Left ventricle myocardium inferior (tissue), 1 donor: Measurements from ENCODE around the gene ST3GAL5. TPM values are rescaled to one million over a fixed set of nuclear protein-coding genes. Genes with fewer than 3 reads are reported as not detected.
A peak's percentile ranks its signal among the peaks of the same experiment; 100 is the strongest.
"Not testable (repeated sequence)": the region's sequence is repeated elsewhere in the genome, so short reads cannot be mapped to it uniquely, and the experiment has no call there.

ENCODE experiments used
- DNase-seq: peaks from one replicate; pipeline ENCODE4 v3.0.0-alpha.2; 2020
- H3K27ac ChIP-seq: fragments of 200-600 bp; replicated peaks from 2 replicates; pipeline ENCODE4 v1.8.0; 2021
- H3K27me3 ChIP-seq: fragments of 200-600 bp; 2 replicates; pipeline ENCODE4 v1.8.0; 2021; ENCODE audit warnings: low read depth
- H3K36me3 ChIP-seq: fragments of 200-600 bp; 2 replicates; pipeline ENCODE4 v1.8.0; 2021
- H3K4me1 ChIP-seq: fragments of 200-600 bp; 2 replicates; pipeline ENCODE4 v1.8.0; 2021
- H3K4me3 ChIP-seq: fragments of 200-600 bp; 2 replicates; pipeline ENCODE4 v1.8.0; 2021; ENCODE audit warnings: mild to moderate bottlenecking, moderate library complexity
- H3K9me3 ChIP-seq: fragments of 200-600 bp; replicated peaks from 2 replicates; pipeline ENCODE4 v1.8.0; 2021
- intact Hi-C: fragments of 100-400 bp; cut with micrococcal nuclease; formaldehyde crosslinking; loops from one replicate; pipeline ENCODE4 v1.11.0; 2022
- total RNA-seq: library from RNA; stranded (reverse); fragmentation: NEBNext Ultra II Directional; extraction: Animal tissue kit (Norgen Biotek cat#: 25700); gene quantifications from one replicate; pipeline ENCODE4 v1.2.1, GENCODE V29; 2021
- TF ChIP-seq, protein P1 (sequence below): fragments of 200-600 bp; IDR thresholded peaks from 2 replicates; pipeline ENCODE4 v1.8.0; 2021; ENCODE audit warnings: antibody characterized with exemption, mild to moderate bottlenecking, borderline replicate concordance
- donor health status: DM: no; HTN: yes; CAD: no; lungs with severe emphysema.

ST3GAL5 gene
- total RNA-seq, 1 donor from 2014 or later, result 4.2 TPM

DNA sequence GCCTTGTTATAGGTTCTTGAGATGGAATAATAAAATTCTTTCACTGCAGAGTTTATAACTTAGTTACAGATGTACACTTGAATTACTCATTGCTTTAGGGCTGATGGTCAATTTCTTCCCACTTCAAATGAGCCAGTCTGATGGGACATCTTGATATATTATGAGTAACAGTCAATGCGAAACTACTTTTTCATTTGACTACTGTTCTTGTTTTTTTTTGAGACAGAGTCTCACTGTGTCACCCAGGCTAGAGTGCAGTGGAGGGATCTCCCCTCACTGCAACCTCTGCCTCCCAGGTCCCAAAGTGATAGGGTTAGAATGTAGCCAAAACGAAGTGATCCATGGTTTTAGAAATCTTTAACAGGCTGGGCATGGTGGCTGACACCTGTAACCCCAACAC is 57.1 kb downstream of the ST3GAL5 start:
- Histone ChIP-seq H3K27me3 (no peaks in the 10 kb centered on the region), H3K36me3 (no peaks in the 10 kb centered on the region), H3K9me3 (no peaks in the 10 kb centered on the region), H3K4me3 (no peak overlapping the region), H3K4me1 (peaks cover 10% of the 10 kb centered on the region), H3K27ac (no peak overlapping the region)
- DNase-seq, result no peak
- intact Hi-C loops, result loop anchor here (10.0 kb wide), 1 partner anchor 53 kb away; the partner anchor contains the start of gene ST3GAL5
- TF ChIP-seq, protein P1, sequence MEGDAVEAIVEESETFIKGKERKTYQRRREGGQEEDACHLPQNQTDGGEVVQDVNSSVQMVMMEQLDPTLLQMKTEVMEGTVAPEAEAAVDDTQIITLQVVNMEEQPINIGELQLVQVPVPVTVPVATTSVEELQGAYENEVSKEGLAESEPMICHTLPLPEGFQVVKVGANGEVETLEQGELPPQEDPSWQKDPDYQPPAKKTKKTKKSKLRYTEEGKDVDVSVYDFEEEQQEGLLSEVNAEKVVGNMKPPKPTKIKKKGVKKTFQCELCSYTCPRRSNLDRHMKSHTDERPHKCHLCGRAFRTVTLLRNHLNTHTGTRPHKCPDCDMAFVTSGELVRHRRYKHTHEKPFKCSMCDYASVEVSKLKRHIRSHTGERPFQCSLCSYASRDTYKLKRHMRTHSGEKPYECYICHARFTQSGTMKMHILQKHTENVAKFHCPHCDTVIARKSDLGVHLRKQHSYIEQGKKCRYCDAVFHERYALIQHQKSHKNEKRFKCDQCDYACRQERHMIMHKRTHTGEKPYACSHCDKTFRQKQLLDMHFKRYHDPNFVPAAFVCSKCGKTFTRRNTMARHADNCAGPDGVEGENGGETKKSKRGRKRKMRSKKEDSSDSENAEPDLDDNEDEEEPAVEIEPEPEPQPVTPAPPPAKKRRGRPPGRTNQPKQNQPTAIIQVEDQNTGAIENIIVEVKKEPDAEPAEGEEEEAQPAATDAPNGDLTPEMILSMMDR, result no peak

DNA sequence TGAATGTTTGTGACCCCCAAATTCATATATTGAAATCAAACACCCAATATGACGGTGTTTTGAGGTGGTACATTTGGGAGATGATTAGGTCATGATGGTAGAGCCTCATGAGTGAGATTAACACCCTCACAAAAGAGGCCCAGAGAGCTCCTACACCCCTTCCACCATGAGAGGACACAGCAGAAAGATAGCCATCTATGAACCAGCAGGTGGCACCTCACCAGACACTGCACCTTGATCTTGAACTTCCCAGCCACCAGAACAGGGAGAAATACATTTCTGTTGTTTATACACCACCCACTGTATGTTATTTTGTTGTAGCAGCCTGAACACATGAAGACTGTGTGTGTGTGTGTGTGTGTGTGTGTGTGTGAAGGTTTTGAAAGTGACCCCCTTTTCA is 58.1 kb downstream of the ST3GAL5 start:
- H3K27ac ChIP-seq, result no peak overlapping the region
- TF ChIP-seq, protein P1, result no peak
- H3K4me1 ChIP-seq, result peaks cover 10% of the 10 kb centered on the region
- DNase-seq, result no peak
- H3K9me3 ChIP-seq, result no peaks in the 10 kb centered on the region
- no peaks in the 10 kb centered on the region for H3K27me3 ChIP-seq
- no peak overlapping the region for H3K4me3 ChIP-seq
- intact Hi-C loops, result loop anchor here (10.0 kb wide), 1 partner anchor 54 kb away; the partner anchor contains the start of gene ST3GAL5
- no peaks in the 10 kb centered on the region for H3K36me3 ChIP-seq

DNA sequence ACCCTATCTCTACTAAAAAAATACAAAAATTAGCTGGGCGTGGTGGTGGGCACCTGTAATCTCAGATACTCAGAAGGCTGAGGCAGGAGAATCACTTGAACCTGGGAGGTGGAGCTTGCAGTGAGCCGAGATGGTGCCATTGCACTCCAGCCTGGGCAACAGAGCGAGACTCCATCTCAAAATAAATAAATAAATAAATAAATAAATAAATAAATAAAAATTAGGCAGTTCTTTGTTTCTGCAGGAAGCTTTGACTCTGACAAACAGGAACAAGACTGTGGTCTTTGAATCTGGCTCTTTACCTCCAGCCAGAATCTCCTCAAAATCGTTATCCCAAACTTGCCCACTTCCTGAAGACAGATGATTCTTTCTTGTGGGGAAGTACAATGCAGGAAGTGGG is 59.4 kb downstream of the ST3GAL5 start:
- not testable (repeated sequence) for H3K36me3 ChIP-seq, H3K27me3 ChIP-seq, DNase-seq, H3K9me3 ChIP-seq, H3K4me3 ChIP-seq, H3K27ac ChIP-seq, H3K4me1 ChIP-seq
- intact Hi-C loops, result loop anchor here (5.0 kb wide), 1 partner anchor 248 kb away; no protein-coding TSS in a partner anchor

DNA sequence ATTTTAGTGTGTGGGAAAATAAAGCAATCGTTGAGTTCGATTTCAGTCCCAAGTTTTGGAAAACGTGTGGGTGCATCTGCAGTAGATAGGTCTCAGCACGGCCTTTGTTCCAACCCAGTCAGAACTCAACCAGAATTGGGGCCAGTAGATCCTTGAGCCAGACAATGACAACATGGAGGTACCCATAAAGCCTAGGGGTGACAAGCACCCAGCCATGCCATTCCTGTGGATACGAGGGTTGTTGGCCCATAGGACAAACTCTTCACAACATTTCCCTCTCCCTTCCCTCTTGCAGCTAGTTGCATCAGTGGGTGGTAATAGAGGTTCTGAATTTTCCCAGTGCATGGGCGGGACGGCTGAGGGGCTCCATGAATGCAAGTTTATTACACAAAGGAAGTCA is 60.1 kb downstream of the ST3GAL5 start:
- TF ChIP-seq, protein P1, result no peak
- H3K9me3 ChIP-seq, result no peaks in the 10 kb centered on the region
- no peak overlapping the region for H3K4me3 ChIP-seq
- H3K4me1 ChIP-seq, result peaks cover 10% of the 10 kb centered on the region
- DNase-seq, result no peak
- no peaks in the 10 kb centered on the region for H3K27me3 ChIP-seq
- intact Hi-C loops, result loop anchor here (5.0 kb wide), 1 partner anchor 249 kb away; no protein-coding TSS in a partner anchor
- H3K36me3 ChIP-seq, result no peaks in the 10 kb centered on the region
- H3K27ac ChIP-seq, result no peak overlapping the region

DNA sequence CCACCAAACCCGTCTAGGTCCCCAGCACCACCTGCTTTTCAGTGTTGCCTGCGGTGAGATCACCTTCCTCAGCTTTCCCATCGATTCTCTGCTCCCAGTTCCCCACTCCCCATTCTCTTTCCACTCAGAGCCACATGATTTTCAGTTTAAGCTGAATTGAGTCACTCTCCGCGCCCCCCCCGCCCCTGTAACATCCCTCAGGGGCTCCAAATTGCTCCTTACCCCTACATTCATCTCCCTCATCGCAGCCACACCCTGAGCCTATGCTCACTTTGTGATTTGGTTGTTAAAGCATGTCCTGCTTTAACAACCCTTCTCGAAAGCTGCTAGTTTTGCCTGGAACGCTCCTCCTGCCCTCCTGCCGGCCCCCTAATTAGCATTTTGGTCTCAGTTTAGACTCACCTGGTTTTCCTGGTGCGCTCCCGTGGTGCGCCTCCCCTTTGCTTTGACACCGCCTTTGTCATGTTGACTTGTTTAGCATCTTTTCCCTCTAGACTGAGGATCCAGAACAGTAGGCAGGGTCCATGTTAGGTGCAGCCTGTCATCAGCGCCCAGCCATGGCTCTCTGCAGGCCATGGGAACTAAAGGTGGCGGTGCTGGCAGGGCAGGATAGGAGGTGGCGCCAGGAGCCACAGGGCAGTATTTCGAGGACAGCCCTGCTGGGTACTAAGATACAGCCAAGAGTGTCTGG is 60.8 kb downstream of the ST3GAL5 start:
- intact Hi-C loops, result loop anchor here (5.0 kb wide), 1 partner anchor 249 kb away; no protein-coding TSS in a partner anchor
- H3K27ac ChIP-seq, result no peak overlapping the region
- no peak for DNase-seq
- no peaks in the 10 kb centered on the region for H3K9me3 ChIP-seq
- H3K27me3 ChIP-seq, result no peaks in the 10 kb centered on the region
- H3K4me3 ChIP-seq, result peak overlapping the region; percentile 32
- peaks cover 10% of the 10 kb centered on the region for H3K4me1 ChIP-seq
- TF ChIP-seq, protein P1, result no peak
- no peaks in the 10 kb centered on the region for H3K36me3 ChIP-seq
